Suppressor macrophage treated with lipopolysaccharide for 4 hours (primary cell): ENCODE measurements around the gene ATP7B.

Experiments used
- DNase-seq: peaks from one replicate; pipeline ENCODE4 v3.0.0-alpha.2; 2020

Gene ATP7B

DNA sequence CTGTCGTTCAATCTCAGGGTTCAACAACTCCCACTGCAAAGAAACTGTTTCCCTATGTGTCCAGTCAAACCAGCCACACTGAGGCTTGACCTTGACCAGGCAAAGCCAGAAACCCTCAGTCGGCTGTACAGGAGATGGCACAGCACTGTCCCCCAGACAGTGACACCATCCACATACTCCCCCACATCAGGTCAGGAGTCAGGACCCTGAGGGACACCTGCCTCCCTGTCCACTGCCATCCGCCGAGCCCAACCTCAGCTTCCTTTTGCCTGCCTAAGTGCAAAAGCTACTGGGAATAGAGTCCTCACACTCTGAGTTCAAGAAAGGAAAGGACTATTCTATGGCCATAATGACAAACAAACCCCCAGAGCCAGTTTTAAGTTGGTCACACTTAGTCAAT lies 66.8 kb downstream of the ATP7B start:
- no peak for DNase-seq

DNA sequence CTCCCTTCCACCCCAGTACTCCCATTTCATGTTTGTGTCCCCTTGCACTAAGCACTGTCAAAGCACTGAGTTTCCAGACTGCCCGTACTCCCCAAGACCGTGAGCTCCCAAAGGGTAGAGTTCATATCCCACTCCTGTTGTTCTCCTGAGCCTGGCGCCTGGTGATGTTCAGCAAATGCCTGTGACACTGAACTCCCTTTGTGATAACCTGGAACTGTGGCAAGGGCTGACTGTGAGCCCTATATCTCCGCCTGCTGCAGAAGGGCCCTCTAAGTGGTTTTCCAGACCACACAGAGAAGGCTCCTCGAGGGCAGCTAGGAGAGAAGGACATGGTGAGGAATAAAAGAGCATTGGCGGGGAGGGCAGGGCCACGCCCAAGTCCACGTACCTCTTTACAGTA lies 67.5 kb downstream of the ATP7B start:
- DNase-seq, result no peak

GRCh38 chr13:51942189-51942588 lies 69.1 kb downstream of the ATP7B start:
- DNase-seq, result no peak

- DNase-seq, result no peak
These were observed 72.8 kb downstream of the ATP7B start for GRCh38 chr13:51938454-51938853.

GRCh38 chr13:51937320-51938290 lies 73.6 kb downstream of the ATP7B start:
- DNase-seq, result no peak

GRCh38 chr13:51935326-51936171 lies 75.7 kb downstream of the ATP7B start:
- no peak for DNase-seq

DNA sequence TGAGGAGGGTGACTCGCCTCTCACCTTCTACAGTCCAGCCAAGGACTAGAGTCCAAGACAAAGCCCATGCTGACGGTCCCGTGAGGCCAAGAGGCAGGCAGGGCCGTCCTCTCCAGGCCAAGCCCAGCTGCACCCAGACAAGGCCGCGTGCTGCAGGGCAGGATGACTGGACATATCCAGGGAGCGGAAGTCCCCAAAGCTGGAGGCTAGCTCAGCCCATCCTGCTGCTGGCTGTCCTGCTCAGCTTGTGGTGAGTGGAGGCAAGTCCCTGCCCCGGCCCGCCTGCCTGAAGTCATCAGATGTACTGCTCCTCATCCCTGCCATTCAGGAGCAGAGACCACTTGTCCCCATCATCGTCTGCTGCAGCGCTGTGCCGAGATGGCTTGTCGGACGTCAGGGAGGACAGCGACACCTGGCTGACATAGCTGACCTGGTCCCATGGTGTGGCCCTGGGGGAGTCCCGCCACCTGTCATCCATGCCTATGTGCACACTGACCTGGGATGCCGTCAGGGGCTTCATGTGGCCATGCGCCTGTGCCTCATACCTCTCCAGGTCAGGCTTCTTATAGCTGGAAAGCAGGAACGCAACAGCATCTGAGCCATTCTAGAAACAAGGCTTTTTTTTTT lies 76.7 kb downstream of the ATP7B start:
- DNase-seq, result no peak

GRCh38 chr13:51933466-51934058 lies 77.7 kb downstream of the ATP7B start:
- no peak for DNase-seq

DNA sequence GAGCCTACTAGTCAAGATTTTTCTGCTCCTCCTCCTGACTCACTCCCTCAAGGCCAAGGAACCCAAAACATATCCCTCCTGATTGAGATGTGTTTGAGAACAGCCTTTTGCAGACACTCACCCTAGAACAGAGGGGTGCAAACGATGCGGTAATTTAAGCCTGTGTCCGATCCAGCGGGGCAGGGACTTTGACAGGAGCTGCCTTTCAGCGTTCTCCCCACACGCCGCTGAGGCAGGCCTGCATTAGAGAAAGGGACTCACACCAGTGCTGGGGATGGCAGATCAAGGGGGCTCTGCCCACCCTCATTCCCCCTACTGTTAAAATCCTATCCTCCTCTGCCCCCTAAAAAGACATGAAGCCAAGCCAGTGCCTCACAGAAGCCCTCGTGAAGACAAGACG lies 79.0 kb downstream of the ATP7B start:
- no peak for DNase-seq

DNA sequence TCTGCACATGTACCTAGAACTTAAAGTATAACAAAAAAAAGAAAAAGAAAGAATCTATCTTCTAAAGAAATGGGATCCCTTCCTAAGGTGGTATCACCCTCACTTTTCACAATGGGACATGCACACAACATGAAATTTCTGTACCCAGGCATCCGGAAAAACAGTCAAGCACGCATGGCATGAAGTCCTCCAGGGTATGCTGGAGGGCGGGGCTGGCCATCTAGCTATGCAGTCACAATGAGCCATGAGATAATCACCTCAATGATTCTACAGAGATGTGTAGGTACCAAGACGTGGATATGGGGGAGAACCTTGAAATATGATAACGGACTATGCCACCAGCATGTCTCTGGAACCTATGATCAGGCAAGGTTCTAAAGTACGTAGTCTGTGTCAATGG lies 79.6 kb downstream of the ATP7B start:
- no peak for DNase-seq

GRCh38 chr13:51929699-51930098 lies 81.6 kb downstream of the ATP7B start:
- no peak for DNase-seq

- DNase-seq, result no peak
These were observed 83.0 kb downstream of the ATP7B start for GRCh38 chr13:51928231-51928630.

- DNase-seq, result no peak
These were observed 84.1 kb downstream of the ATP7B start for GRCh38 chr13:51927129-51927528.

DNA sequence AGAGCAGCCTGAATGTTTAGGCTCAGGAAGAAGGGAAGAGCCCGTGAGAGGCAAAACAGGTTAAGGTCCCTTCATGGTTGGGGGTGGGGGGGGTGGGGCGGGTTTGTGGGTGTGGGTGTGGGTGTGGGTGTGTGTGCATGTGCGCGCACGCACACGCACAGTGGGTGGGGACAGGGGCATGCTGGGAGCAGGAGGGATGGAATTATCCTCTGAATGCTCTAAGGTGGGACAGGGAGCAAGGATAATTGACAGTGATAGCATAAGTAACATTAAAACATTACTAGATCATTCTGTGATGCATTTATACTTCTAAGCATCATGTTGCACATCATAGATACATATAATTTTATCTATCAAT lies 84.7 kb downstream of the ATP7B start:
- DNase-seq, result no peak

DNA sequence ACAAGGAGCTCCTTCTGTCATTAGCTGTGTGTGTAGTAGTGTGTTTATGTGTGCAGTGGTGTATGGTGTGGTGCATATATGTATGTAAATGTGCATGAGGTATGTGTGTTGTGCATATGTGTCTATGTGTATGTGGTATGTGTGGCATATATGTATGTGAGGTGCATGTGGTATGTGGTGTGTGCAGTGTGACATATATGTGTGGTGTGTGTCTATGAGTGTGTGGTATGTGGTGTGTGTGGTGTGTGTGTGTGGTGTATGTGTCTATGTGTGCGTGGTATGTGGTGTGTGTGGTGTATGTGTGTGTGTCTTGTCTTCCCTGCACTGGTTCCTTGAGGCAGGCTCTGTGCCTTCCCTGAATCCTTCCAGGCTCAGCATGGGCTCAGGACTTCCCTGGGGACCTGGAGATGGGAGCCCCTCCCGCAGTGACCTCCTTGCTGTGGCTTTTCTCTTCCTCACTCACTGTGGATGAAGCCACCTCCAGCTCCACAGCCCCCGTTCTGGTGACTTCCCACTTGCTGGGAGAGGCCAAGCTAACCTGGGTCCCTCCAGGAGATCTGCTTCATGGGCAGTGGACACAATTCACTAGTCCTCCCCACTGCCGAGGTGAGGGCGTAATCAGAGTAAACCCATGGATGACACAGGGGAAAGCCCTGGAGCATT lies 85.3 kb downstream of the ATP7B start:
- no peak for DNase-seq

DNA sequence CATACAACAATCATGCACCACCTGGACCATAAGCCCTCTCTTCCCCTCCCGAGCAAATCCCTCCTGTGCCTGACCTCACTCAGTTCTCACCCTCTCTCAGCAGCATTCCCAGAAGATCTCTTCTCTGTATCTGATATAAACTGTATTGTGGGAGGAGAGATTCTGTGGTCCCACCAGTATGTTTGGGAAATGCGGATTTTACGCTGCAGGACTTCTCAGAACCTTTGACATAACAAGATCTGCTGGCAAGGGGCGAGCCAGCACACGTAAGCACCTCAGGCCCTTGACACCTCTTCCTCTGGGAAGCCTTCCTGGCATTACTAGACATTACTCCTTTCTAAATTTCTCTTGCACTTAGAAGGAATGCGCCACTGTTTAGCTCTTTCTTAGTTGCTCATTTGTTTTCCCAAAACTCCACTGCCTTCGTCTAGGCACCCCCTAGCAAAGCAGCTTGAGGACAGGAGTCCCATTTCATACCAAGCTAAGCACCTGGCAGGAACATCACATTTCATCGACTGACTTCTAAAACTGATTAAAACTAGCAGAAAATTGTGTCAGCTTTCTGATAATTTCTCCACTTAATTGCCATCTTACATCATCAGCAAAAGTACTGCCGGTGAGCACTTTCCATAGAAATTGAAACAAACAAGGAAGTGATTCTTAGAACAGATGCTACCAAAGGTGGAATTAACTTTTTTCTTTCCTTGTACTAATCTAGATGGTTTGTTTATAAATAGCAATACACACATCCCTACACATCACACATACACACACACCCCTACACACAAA lies 86.3 kb downstream of the ATP7B start:
- no peak for DNase-seq

- no peak for DNase-seq
These were observed 87.2 kb downstream of the ATP7B start for GRCh38 chr13:51923983-51924539.

DNA sequence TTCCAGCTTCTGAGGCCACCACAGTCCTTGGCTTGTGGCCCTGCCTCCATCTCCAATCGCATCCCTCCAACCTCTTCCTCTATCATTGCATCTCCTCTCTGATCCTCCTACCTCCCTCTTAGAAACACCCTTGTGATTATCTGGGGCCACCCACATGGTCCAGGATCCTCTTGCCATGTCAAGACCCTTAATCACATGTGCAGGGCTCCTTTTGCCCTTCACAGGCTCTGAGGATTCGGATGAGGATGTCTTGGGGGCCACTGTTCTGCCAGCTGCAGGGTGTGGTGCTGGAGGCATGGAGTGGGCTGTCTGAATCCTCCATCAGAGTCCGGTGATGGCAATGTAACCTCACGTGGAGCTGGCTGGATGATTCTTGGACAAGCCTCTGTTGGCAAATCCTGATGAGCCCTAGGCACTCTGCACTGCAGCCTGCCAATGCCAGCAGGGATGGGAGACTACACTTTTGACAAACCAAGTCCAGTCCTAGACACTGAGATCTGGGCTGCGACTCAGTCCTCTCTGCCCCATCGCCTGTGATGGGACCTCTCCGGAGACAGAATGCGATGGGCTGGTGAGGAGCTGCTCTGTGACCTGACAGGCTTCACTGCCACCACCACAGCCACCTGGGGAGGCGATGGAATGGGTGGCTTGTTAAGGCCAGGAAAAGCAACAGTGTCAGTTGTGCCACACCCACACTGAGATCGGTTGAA lies 88.3 kb downstream of the ATP7B start:
- DNase-seq, result no peak

GRCh38 chr13:51921790-51922740 lies 89.2 kb downstream of the ATP7B start:
- DNase-seq, result no peak
